ENCODE data around the gene GPR18.

DNA sequence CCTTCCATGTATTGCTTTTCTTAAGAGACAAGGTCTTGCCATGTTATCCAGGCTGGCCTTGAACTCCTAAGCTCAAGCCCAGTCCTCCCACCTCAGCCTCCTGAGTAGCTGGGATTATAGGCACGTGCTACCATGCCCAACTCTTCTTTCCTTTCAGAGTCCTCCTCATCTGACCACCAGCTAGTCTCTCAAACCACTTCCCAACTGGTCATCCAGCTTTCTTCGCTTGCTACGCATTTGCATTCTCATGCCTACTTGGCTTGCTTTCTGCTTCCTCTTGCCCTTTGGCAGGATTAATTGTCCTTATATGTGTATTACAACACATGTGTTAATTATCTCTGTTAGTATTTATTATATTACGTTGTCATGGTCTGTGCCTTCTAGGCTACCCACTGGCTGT, 6.3 kb downstream of the GPR18 start:
- TF ChIP-seq, protein P1, sequence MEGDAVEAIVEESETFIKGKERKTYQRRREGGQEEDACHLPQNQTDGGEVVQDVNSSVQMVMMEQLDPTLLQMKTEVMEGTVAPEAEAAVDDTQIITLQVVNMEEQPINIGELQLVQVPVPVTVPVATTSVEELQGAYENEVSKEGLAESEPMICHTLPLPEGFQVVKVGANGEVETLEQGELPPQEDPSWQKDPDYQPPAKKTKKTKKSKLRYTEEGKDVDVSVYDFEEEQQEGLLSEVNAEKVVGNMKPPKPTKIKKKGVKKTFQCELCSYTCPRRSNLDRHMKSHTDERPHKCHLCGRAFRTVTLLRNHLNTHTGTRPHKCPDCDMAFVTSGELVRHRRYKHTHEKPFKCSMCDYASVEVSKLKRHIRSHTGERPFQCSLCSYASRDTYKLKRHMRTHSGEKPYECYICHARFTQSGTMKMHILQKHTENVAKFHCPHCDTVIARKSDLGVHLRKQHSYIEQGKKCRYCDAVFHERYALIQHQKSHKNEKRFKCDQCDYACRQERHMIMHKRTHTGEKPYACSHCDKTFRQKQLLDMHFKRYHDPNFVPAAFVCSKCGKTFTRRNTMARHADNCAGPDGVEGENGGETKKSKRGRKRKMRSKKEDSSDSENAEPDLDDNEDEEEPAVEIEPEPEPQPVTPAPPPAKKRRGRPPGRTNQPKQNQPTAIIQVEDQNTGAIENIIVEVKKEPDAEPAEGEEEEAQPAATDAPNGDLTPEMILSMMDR (conservative IDR thresholded peaks at IDR 0.05; ENCODE audit: low read depth, low read length) = no peak
- TF ChIP-seq RAD21 (IDR thresholded peaks at IDR 0.05; ENCODE audit: low read length) (no peak), MAZ (IDR thresholded peaks at IDR 0.05; ENCODE audit: borderline replicate concordance, low read depth, low read length) (no peak), POLR2A (IDR thresholded peaks at IDR 0.05; ENCODE audit: low read depth, low read length) (no peak), MXI1 (IDR thresholded peaks at IDR 0.05; ENCODE audit: borderline replicate concordance, low read depth, low read length) (no peak), RFX5 (IDR thresholded peaks at IDR 0.05; ENCODE audit: low read depth, low read length) (no peak), SMC3 (IDR thresholded peaks at IDR 0.05; ENCODE audit: low read depth, low read length) (no peak), BHLHE40 (IDR thresholded peaks at IDR 0.05; ENCODE audit: low read depth, low read length) (no peak), MAFK (IDR thresholded peaks at IDR 0.05; ENCODE audit: low read depth, low read length) (no peak)
- TF ChIP-seq, protein P2, sequence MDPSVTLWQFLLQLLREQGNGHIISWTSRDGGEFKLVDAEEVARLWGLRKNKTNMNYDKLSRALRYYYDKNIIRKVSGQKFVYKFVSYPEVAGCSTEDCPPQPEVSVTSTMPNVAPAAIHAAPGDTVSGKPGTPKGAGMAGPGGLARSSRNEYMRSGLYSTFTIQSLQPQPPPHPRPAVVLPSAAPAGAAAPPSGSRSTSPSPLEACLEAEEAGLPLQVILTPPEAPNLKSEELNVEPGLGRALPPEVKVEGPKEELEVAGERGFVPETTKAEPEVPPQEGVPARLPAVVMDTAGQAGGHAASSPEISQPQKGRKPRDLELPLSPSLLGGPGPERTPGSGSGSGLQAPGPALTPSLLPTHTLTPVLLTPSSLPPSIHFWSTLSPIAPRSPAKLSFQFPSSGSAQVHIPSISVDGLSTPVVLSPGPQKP (IDR thresholded peaks at IDR 0.05; ENCODE audit: borderline replicate concordance, low read depth, low read length) = no peak

All from IMR-90 (cell line).